Right cardiac atrium (tissue), 5 donors: ENCODE data around the gene RFFL. TPM values are rescaled to one million over a fixed set of nuclear protein-coding genes. Genes with fewer than 3 reads are reported as not detected.

Experiments used
- ATAC-seq, 2 donors: fragments of 200-7000 bp; cut with Tn5 transposase; one replicate each; pipeline versions ENCODE4 v1.8.0 to v1.9.1; 2020; ENCODE audit warnings: moderate library complexity in 2 of 2, mild to moderate bottlenecking in 1 of 2
- DNase-seq, 3 donors: peaks; one replicate each; pipeline ENCODE4 v3.0.0-alpha.2; 2020
- H3K27ac ChIP-seq: one replicate; pipeline ENCODE4 v1.5.1; 2013; ENCODE audit warnings: mild to moderate bottlenecking, low read length, control low read depth, moderate library complexity
- H3K27me3 ChIP-seq: one replicate; pipeline ENCODE4 v1.6.1; 2013; ENCODE audit not compliant: control insufficient read depth, insufficient read depth
- H3K4me1 ChIP-seq: one replicate; pipeline ENCODE4 v1.6.1; 2013; ENCODE audit warnings: low read length; ENCODE audit not compliant: control insufficient read depth, insufficient read depth
- H3K4me3 ChIP-seq: one replicate; pipeline ENCODE4 v1.5.1; 2013; ENCODE audit warnings: low read length, control low read depth
- H3K9me3 ChIP-seq: one replicate; pipeline ENCODE4 v1.6.1; 2013; ENCODE audit warnings: low read length; ENCODE audit not compliant: control insufficient read depth
- WGBS: extraction: QIAGEN DNeasy Blood & Tissue Kit; methylation state at CpG from one replicate; pipeline ENCODE4 v1.1.7; 2013; 5-methylcytosine and 5-hydroxymethylcytosine counted together
- intact Hi-C, 4 donors: fragments of 100-400 bp; cut with DNase I; formaldehyde crosslinking; loops; one replicate each; pipeline versions ENCODE4 v1.11.0 to v1.14.0; 2022 to 2023
- polyA plus RNA-seq: library from polyadenylated mRNA; stranded (reverse); fragments of 200-250 nt; gene quantifications from one replicate; pipeline ENCODE4 v1.2.3, GENCODE V29; 2013
- total RNA-seq, 4 donors: library from RNA; stranded (reverse); fragmentation: NEBNext Ultra II Directional; extraction: Animal tissue kit (Norgen Biotek cat#: 25700); gene quantifications; one replicate each; pipeline ENCODE4 v1.2.1, GENCODE V29; 2021
- donor health status: healthy with polysubstance abuse.
- donor health status: DM: no; HTN: yes; CAD: no.
- donor health status: DM: no; HTN: no; CAD: no.
- donor health status: DM: no; HTN: yes; CAD: no; lungs with severe emphysema.
- donor health status: DM: yes; HTN: yes; CAD: no.

Gene RFFL
- total and polyA plus RNA-seq, 5 donors: 5.7 to 20.0 (median 18.0) TPM

DNA sequence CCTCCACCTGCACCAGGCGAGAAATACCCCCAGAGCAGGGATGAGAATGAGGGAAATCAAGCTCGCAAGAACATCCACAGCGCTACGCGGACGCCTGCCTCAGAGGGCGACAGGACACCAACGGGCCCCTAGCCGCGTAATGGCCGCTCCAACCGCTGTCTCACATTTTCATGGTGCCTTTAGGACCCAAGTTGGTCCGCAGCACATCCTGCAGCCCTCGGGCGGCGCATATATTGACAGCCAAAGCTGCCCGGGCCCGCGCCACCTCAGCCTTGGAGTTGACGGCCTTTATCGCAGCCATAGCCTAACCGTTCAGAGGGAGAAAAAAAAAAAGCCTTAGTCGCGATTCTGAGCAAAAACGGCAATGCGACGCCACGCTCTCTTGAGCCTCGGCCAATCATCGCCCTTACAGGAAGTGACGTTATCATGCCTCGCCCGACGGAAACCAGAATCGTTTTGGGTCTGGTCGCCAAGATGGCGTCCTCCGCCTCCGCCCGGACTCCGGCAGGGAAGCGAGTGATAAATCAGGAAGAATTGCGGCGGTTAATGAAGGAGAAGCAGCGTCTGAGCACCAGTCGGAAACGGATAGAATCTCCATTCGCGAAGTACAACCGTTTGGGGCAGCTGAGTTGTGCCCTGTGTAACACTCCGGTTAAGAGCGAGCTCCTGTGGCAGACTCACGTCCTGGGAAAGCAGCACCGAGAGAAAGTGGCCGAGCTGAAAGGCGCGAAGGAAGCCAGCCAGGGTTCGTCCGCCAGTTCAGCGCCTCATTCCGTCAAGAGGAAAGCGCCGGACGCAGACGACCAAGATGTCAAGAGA is 102.2 kb downstream of the RFFL start, which contains the start of the genes CCT6B and ZNF830:
CCT6B (minus strand) TSS at position 368 of the 819 bp plus-strand sequence; CDS start at position 301, 67 bp downstream.
ZNF830 (plus strand) TSS at position 448 of the 819 bp plus-strand sequence; CDS start at position 475, 27 bp downstream.
- Histone ChIP-seq H3K4me3 (peak within 1 kb of the TSS; percentile 93), H3K27me3 (no peaks in the 10 kb centered on the region), H3K4me1 (no peaks in the 10 kb centered on the region), H3K27ac (peak within 1 kb of the TSS; percentile 95), H3K9me3 (no peaks in the 10 kb centered on the region)
- WGBS: under 1% methylated on average over 65 of the region's 65 CpGs
- ATAC-seq (peak; percentile 97 to 99), DNase-seq (peak; percentile 92 to 96 (median 94))
- intact Hi-C loops: no loop called here

DNA sequence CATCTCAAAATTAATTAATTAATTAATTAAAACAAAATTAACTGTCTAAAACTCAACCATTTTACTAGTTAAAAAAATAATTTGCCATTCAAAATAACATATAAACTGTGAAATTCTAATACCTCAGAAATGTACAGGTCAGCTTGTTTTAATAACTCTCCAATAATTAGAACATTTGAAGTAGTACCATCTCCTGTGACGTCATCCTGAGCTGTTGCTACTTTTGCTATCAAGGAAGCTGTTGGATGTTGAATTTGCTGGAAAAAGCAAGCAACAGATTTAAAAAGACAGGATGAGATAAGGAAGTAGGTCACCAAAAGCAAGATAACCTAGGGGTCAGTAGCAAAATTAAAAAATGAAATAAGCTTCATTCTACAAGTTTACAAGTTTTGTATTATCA is 105.1 kb downstream of the RFFL start:
- H3K4me3 ChIP-seq: no peak overlapping the region
- ATAC-seq: no peak
- no peaks in the 10 kb centered on the region for H3K4me1 ChIP-seq
- no peaks in the 10 kb centered on the region for H3K27me3 ChIP-seq
- 52% methylated on average over 1 of the region's 1 CpG for WGBS
- no peak overlapping the region for H3K27ac ChIP-seq
- intact Hi-C loops: no loop called here
- no peaks in the 10 kb centered on the region for H3K9me3 ChIP-seq
- DNase-seq: no peak

Other genes starting within 250 kb of the RFFL start
- gene CCT6B, start 102.2 kb downstream of the RFFL start, total RNA-seq: 1 to 10 TPM in 3 of 4 donors, under 1 TPM in 1; 0.97 to 2.8 (median 2.2) TPM
- gene CCT6B, start 102.2 kb downstream of the RFFL start, polyA plus RNA-seq: 1.9 TPM
- 10 to 100 TPM in 3 of 4 donors, 1 to 10 TPM in 1; 8.3 to 11.2 (median 10.6) TPM for gene ZNF830, start 102.2 kb downstream of the RFFL start, total RNA-seq
- gene ZNF830, start 102.2 kb downstream of the RFFL start, polyA plus RNA-seq: 6.8 TPM
- 10 to 100 TPM; 17.5 to 24.1 (median 18.2) TPM for gene LIG3, start 83.2 kb downstream of the RFFL start, total RNA-seq
- gene LIG3, start 83.2 kb downstream of the RFFL start, polyA plus RNA-seq: 7.0 TPM
- 1 to 10 TPM; 5.8 to 7.1 (median 6.4) TPM for gene RAD51D, start 56.2 kb upstream of the RFFL start, total RNA-seq
- gene RAD51D, start 56.2 kb upstream of the RFFL start, polyA plus RNA-seq: 3.4 TPM
- gene FNDC8, start 57.9 kb upstream of the RFFL start, total RNA-seq: not detected
- gene FNDC8, start 57.9 kb upstream of the RFFL start, polyA plus RNA-seq: not detected
- 1 to 10 TPM; 4.1 to 6.6 (median 4.6) TPM for gene NLE1, start 78.6 kb upstream of the RFFL start, total RNA-seq
- 2.2 TPM for gene NLE1, start 78.6 kb upstream of the RFFL start, polyA plus RNA-seq
- gene UNC45B, start 84.1 kb upstream of the RFFL start, total RNA-seq: 100 to 1,000 TPM; 141 to 193 (median 180) TPM
- 62.2 TPM for gene UNC45B, start 84.1 kb upstream of the RFFL start, polyA plus RNA-seq
- not detected for gene SLC35G3, start 130.7 kb upstream of the RFFL start, total RNA-seq
- not detected for gene SLC35G3, start 130.7 kb upstream of the RFFL start, polyA plus RNA-seq
- gene SLFN5, start 179.4 kb upstream of the RFFL start, total RNA-seq: 10 to 100 TPM; 10.3 to 24.0 (median 20.1) TPM
- gene SLFN5, start 179.4 kb upstream of the RFFL start, polyA plus RNA-seq: 3.9 TPM